Ascending aorta (tissue), 2 donors: ENCODE data around the gene NF1. TPM values are rescaled to one million over a fixed set of nuclear protein-coding genes. Genes with fewer than 3 reads are reported as not detected.
A peak's percentile ranks its signal among the peaks of the same experiment; 100 is the strongest.

ENCODE experiments used
- DNase-seq, 2 donors: peaks; one replicate each; pipeline ENCODE4 v3.0.0-alpha.2; 2019; ENCODE audit warnings: low spot score in 2 of 2
- H3K27ac ChIP-seq, 2 donors: fragments of 200-600 bp; sonication (generic); one replicate each; pipeline ENCODE4 v1.5.1; 2016 to 2017; ENCODE audit warnings: mild to moderate bottlenecking in 1 of 2
- H3K27me3 ChIP-seq: fragments of 200-600 bp; sonication (generic); one replicate; pipeline ENCODE4 v1.5.1; 2017
- H3K36me3 ChIP-seq, 2 donors: fragments of 200-600 bp; sonication (generic); one replicate each; pipeline ENCODE4 v1.5.1; 2016
- H3K4me1 ChIP-seq, 2 donors: fragments of 200-600 bp; sonication (generic); one replicate each; pipeline ENCODE4 v1.5.1; 2016 to 2017; ENCODE audit warnings: mild to moderate bottlenecking in 1 of 2
- H3K4me3 ChIP-seq, 2 donors: fragments of 200-600 bp; sonication (generic); one replicate each; pipeline ENCODE4 v1.5.1; 2016 to 2017; ENCODE audit warnings: mild to moderate bottlenecking in 1 of 2
- H3K9me3 ChIP-seq, 2 donors: fragments of 200-600 bp; sonication (generic); one replicate each; pipeline ENCODE4 v1.5.1; 2016
- CTCF ChIP-seq, 3 experiments: fragments of 200-600 bp in 2 of 3; fragments of 450-650 bp in 1 of 3; sonication (generic) in 2 of 3; IDR thresholded peaks; one replicate each; pipeline ENCODE4 v1.5.1; 2016 to 2019; ENCODE audit warnings: antibody characterized with exemption in 3 of 3, mild to moderate bottlenecking in 1 of 3, moderate library complexity in 1 of 3
- intact Hi-C: fragments of 100-400 bp; cut with DNase I; formaldehyde crosslinking; loops from one replicate; pipeline ENCODE4 v1.15.1; 2023
- total RNA-seq: library from RNA; depleted of rRNA; stranded (reverse); fragments of >200 nt; gene quantifications from one replicate; pipeline ENCODE4 v1.1.0, GENCODE V29; 2016

Gene NF1
- total RNA-seq, 1 donor from 2014 or later, result 25.0 TPM

GRCh38 chr17:31386542-31387075 lies 291.8 kb downstream of the NF1 start:
- no peaks in the 10 kb centered on the region for H3K4me1 ChIP-seq

GRCh38 chr17:31387438-31387837 lies 292.7 kb downstream of the NF1 start:
- H3K9me3 ChIP-seq, result no peaks in the 10 kb centered on the region
- no peak for TF ChIP-seq CTCF (IDR thresholded peaks at IDR 0.05)
- H3K4me1 ChIP-seq, result peaks cover 4 to 6% of the 10 kb centered on the region in 2 donors
- H3K36me3 ChIP-seq, result peaks cover 0 to 4% of the 10 kb centered on the region in 2 donors
- H3K4me3 ChIP-seq, result no peak overlapping the region
- no peak for DNase-seq
- H3K27ac ChIP-seq, result no peak overlapping the region
- intact Hi-C loops, result no loop called here
- H3K27me3 ChIP-seq, result peaks cover 7% of the 10 kb centered on the region

More at GRCh38 chr17:31386542-31387075, 291.8 kb downstream of the NF1 start:
- peaks cover 0 to 10% of the 10 kb centered on the region in 2 donors for H3K36me3 ChIP-seq
- no peak overlapping the region for H3K4me3 ChIP-seq
- H3K9me3 ChIP-seq, result no peaks in the 10 kb centered on the region
- TF ChIP-seq CTCF (IDR thresholded peaks at IDR 0.05), result no peak
- no peaks in the 10 kb centered on the region for H3K27me3 ChIP-seq
- intact Hi-C loops, result no loop called here
- H3K27ac ChIP-seq, result no peak overlapping the region
- no peak for DNase-seq

- Histone ChIP-seq H3K4me1 (peaks cover 4 to 6% of the 10 kb centered on the region in 2 donors), H3K27me3 (peaks cover 7% of the 10 kb centered on the region), H3K9me3 (no peaks in the 10 kb centered on the region), H3K4me3 (no peak overlapping the region), H3K27ac (no peak overlapping the region), H3K36me3 (no peaks in the 10 kb centered on the region)
- DNase-seq, result no peak
- TF ChIP-seq CTCF (IDR thresholded peaks at IDR 0.05), result no peak
- intact Hi-C loops, result no loop called here
Observed at GRCh38 chr17:31388351-31388750, 293.6 kb downstream of the NF1 start.

GRCh38 chr17:31388770-31389656 lies 294.2 kb downstream of the NF1 start:
- peak in 2 of 3 experiments; percentile 32 to 57 for TF ChIP-seq CTCF (IDR thresholded peaks at IDR 0.05)
- Histone ChIP-seq H3K27me3 (peaks cover 7% of the 10 kb centered on the region), H3K9me3 (no peaks in the 10 kb centered on the region), H3K27ac (no peak overlapping the region), H3K4me3 (no peak overlapping the region), H3K36me3 (no peaks in the 10 kb centered on the region), H3K4me1 (peaks cover 4 to 6% of the 10 kb centered on the region in 2 donors)
- intact Hi-C loops, result no loop called here
- no peak for DNase-seq

GRCh38 chr17:31389657-31390381 lies 295.0 kb downstream of the NF1 start:
- no peak for TF ChIP-seq CTCF (IDR thresholded peaks at IDR 0.05)
- intact Hi-C loops, result no loop called here
- no peaks in the 10 kb centered on the region for H3K9me3 ChIP-seq
- H3K27ac ChIP-seq, result no peak overlapping the region
- H3K4me1 ChIP-seq, result peaks cover 4 to 6% of the 10 kb centered on the region in 2 donors
- H3K36me3 ChIP-seq, result no peaks in the 10 kb centered on the region
- DNase-seq, result no peak
- peaks cover 7% of the 10 kb centered on the region for H3K27me3 ChIP-seq
- no peak overlapping the region for H3K4me3 ChIP-seq
